Measurements from ENCODE around the gene ELMO3.
A peak's percentile ranks its signal among the peaks of the same experiment; 100 is the strongest.

ELMO3 gene

GRCh38 chr16:67199011-67199807, at the start of gene ELMO3:
TSS of gene ELMO3 (plus strand) at chr16:67199131. CDS start at chr16:67199327, 196 bp downstream.
- no peak for DNase-seq (ENCODE audit: low read depth in 2 of 2)

GRCh38 chr16:67149276-67150046, 49.5 kb upstream of the ELMO3 start:
- DNase-seq (ENCODE audit: low read depth in 2 of 2), result no peak

DNA sequence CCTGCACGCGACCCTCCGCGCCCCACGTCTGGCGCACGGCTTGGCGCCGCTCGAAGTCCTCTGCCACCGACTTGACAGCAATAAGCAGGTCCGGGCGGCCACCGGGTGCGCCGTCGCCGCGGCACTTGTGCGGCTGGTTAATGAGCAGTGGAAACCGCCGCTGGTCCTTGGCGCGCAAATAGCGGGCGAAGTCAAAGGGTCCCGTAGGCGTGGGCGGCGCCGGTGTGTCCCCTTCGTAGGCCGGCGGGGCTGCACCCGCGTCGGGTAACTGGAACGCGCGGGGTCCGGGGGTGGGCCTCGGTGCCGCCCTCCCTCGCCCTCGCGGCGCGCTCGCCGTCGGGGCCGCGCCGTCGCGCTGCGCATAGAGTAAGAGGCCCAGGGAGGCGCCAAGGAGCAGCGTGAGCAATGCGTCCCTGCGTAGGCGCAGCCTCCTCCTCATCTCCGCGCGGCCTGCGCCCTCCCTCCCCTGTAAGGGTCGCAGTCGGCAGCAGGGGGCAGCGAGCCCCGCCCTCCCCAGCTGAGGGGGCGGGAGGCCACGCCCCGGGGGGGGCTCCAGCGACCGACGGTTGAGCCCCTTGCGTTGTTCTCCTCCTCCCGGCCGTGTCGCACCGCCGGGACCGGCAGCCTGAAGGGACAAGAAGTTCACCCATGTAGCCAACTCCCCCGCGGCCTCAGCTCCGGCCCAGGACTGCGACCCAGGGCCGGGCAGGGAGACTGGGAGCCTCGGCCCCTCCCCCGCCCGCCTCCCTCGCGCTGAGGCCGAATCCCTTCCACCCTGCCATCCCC, 48.7 kb upstream of the ELMO3 start:
- peak in 1 of 2 experiments; percentile 32 for DNase-seq (ENCODE audit: low read depth in 2 of 2)

- DNase-seq (ENCODE audit: low read depth in 2 of 2), result peak in 1 of 2 experiments; percentile 33
Measured at GRCh38 chr16:67150833-67151396, 48.0 kb upstream of the ELMO3 start, which contains the start of gene B3GNT9. TSS of gene B3GNT9 (minus strand) at chr16:67150998. CDS start at chr16:67150485, 513 bp downstream.

- DNase-seq (ENCODE audit: low read depth in 2 of 2), result no peak
Measured at GRCh38 chr16:67151431-67152097, 47.4 kb upstream of the ELMO3 start.

- no peak for DNase-seq (ENCODE audit: low read depth in 2 of 2)
Measured at GRCh38 chr16:67154578-67155294, 44.2 kb upstream of the ELMO3 start.

- DNase-seq (ENCODE audit: low read depth in 2 of 2), result peak; percentile 62 to 74
Measured at GRCh38 chr16:67155295-67156142, 43.4 kb upstream of the ELMO3 start.

GRCh38 chr16:67156143-67156844, 42.6 kb upstream of the ELMO3 start:
- DNase-seq (ENCODE audit: low read depth in 2 of 2), result no peak

DNA sequence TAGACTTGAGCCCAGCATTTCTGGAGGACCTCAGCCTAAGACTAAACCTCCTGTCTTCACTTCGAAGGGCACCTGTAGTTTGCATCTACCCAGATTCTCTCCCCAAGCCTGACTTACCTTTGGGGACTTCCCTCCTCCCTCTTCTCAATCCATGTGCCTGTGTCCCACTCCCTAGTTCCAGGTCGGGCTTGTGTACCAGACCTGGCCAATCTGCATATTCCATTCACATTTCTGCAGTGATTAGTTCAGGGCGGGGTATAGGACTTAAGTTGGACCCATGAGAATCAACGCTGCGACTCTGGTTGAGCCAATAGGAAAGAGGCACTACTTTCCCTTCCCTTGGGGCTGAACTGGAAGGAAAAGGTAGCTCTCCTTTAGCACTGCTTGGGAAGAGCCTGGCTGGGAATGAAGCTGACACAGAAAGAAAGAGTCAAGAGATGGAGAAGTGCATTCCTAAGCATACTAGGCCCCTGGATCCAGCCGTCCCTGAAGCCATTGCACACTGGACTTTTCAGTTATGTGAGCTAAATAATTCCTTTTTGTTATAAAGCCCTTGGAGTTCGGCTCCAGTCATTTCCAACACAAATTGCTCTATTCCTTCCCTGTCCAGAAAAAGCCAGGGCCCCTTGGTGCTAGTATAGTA, 41.7 kb upstream of the ELMO3 start:
- DNase-seq (ENCODE audit: low read depth in 2 of 2), result no peak

- DNase-seq (ENCODE audit: low read depth in 2 of 2), result no peak
Measured at GRCh38 chr16:67157892-67158635, 40.9 kb upstream of the ELMO3 start.

DNA sequence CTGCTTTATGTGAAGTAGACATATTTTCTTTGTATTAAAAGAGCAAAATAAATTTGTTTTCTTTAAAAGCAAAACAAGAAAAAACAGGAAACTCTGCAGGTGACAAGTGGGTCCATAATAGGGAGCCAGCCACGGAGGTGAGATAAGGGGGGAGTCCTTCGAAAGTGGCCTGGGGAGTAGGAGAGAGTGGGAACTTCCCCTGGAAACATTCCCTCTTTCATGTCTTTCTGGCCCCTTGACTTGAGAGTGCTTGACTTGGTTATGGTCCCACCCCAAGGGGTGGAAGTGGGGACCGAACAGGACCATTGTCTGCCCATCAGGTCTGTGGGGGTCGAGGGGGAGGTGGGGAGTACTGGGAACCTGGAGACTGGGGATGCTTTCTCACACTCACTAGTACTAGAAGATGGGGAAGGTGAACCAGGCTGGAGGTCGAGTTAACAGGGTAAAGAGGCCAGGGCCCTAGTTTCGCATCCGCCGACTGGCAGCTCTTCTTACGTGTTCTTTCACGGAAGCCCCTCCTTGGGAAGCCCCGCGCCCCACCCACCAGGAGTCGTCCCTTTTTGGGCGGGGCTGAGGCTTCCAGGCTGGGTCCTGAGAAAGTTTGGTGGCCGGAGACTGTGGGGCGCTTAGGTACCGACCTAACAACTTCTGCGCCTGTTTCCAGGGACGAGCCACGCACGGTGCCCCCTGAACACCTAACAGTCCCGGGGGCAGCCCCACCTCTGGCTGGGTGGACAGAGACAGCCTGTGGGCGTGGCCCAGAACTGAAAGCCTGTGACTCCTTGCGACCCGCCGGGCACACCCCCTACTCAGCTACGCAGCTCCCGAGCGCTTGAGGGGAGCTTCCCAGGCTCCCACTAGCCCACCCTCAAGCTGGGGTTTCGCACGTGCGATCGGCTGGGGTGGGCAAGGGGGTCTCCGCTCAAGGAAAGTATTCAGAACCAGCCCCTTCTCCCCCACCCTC, 40.0 kb upstream of the ELMO3 start:
- peak in 1 of 2 experiments; percentile 78 for DNase-seq (ENCODE audit: low read depth in 2 of 2)

DNA sequence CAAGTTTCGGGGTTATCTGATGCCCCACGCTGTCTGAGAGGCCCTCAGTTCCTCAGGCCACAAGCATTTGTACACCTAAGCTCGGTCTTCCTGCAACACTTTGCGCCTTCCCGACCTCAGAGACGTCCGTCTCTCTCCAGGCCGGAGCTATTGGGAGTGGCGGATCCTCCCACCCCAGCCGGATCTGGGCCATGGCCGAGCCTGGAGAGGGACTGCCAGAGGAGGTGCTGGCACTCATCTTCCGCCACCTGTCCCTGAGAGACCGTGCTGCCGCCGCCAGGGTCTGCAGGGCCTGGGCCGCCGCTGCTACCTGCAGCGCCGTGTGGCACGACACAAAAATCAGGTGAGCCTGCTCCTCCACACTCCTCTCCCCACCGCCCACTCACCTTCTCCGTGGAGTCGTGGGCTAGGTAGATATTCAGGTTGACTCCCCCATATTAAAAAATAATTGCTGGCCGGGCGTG, 37.3 kb upstream of the ELMO3 start:
- DNase-seq (ENCODE audit: low read depth in 2 of 2), result no peak

- DNase-seq (ENCODE audit: low read depth in 2 of 2), result no peak
Measured at GRCh38 chr16:67162506-67163163, 36.3 kb upstream of the ELMO3 start.

- DNase-seq (ENCODE audit: low read depth in 2 of 2), result no peak
Measured at GRCh38 chr16:67163164-67163998, 35.5 kb upstream of the ELMO3 start.

DNA sequence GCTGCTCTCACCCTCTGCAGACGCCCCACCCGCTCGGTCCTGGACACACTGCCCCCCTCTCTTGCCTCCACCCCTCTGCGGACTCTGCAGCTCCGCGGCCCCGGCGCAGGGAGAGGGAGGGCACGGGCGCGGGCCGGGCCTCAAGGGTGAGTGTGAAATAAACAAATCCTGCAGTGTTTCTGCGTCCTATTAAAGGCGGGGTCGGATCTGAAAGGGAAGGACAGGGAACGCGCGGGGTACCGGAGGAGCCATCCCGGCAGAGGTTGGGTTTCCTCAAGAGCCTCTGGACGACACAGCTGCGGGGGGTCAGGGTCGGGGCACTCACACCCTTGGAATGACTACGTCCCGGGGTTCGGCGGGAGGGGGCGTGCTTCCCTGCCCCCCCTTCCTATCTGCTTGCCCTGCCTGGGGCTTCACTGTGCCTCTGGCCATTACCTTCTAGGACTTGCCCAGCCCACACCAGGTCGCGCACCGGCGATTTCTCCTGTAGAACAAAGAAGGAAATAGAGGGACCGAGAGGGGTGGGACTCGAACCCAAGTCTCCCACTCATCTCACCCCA, 34.9 kb upstream of the ELMO3 start:
- no peak for DNase-seq (ENCODE audit: low read depth in 2 of 2)

All from stimulated activated CD4-positive, alpha-beta T cell treated with anti-CD3 and anti-CD28 coated beads, Interleukin-12 subunit alpha, Interleukin-12 subunit beta, amount 100 ng/mL, for 24 hours (primary cell).